ENCODE results near the gene USP20.

Gene USP20

DNA sequence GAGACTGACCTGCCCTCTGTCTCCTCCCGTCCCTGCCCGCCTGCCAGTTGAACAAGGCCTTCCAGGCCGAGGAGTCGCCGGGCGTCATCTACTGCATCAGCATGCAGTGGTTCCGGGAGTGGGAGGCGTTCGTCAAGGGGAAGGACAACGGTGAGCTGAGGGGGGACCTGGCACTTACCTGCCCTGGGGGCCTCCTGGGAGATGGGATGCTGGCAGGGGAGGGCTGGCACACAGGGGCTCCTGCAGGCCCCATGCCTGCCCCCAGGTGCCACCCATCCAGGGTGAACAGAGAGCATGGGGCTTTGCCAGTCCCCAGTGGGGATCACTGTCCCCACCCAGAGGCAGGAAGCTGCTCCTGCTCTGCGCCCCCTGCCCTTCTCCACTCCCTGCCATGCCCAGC, 43.0 kb downstream of the USP20 start:
- H3K4me3 ChIP-seq (ENCODE audit: control insufficient read depth, low read depth, low read length) = no peak overlapping the region
- DNase-seq (ENCODE audit: low read depth) = no peak
- TF ChIP-seq, protein P1, sequence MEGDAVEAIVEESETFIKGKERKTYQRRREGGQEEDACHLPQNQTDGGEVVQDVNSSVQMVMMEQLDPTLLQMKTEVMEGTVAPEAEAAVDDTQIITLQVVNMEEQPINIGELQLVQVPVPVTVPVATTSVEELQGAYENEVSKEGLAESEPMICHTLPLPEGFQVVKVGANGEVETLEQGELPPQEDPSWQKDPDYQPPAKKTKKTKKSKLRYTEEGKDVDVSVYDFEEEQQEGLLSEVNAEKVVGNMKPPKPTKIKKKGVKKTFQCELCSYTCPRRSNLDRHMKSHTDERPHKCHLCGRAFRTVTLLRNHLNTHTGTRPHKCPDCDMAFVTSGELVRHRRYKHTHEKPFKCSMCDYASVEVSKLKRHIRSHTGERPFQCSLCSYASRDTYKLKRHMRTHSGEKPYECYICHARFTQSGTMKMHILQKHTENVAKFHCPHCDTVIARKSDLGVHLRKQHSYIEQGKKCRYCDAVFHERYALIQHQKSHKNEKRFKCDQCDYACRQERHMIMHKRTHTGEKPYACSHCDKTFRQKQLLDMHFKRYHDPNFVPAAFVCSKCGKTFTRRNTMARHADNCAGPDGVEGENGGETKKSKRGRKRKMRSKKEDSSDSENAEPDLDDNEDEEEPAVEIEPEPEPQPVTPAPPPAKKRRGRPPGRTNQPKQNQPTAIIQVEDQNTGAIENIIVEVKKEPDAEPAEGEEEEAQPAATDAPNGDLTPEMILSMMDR (IDR thresholded peaks at IDR 0.05; ENCODE audit: control insufficient read depth, insufficient read depth, low read depth, low read length, missing control alignments) = no peak

DNA sequence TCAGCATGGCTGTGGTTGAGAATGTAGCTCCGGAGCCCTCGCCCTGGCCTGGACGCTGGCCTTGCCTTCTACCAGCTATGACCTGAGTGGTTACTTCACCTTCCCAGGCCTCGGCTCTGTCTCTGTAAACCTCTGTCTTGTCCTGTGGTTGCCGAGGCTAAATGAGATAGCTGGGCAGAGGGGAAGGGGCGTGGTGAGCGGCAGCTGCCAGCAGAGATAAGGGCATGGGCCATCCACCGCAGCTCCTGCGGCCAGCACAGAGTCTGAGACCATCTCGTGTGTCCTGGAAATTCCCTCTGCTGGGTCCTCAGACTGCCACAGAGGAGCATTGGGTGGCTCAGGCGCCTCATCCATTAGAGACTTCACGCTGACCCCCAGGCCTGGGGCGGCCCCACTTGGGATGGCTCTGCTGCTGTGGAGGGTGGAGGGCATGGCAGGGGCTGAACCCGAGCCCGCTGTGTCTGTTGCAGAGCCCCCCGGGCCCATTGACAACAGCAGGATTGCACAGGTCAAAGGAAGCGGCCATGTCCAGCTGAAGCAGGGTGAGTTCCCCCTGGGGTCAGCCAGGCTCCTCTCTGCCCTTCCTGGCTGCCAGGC, 43.9 kb downstream of the USP20 start:
- no peak overlapping the region for H3K4me3 ChIP-seq (ENCODE audit: control insufficient read depth, low read depth, low read length)
- TF ChIP-seq, protein P1 (IDR thresholded peaks at IDR 0.05; ENCODE audit: control insufficient read depth, insufficient read depth, low read depth, low read length, missing control alignments) = no peak
- DNase-seq (ENCODE audit: low read depth) = no peak

DNA sequence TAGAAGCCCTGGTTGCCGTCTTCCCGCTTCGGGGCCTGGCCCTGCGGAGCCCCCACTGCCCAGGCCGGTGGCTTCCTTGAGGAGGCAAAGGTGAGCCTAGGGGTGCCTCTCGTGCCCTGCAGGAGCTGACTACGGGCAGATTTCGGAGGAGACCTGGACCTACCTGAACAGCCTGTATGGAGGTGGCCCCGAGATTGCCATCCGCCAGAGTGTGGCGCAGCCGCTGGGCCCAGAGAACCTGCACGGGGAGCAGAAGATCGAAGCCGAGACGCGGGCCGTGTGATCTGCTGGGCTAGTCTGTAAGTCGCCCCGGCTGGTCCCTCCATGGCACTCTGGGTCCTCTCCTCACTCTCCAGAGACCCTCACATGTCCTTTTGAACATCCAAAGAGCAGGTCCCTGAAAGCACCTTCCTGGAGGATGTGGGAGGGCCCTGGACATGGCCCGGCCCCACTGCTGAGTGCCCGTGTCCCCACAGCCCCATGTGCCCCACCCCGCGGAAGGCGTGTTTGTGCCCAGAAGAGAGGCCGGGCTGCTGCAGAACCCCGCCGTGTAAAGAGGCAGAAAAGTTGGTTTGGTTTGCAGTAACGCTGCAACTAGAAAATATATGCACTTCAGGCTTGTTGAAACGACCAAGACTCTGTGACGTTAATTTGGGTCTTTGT, 44.9 kb downstream of the USP20 start:
- TF ChIP-seq, protein P1 (IDR thresholded peaks at IDR 0.05; ENCODE audit: control insufficient read depth, insufficient read depth, low read depth, low read length, missing control alignments) = no peak
- no peak for DNase-seq (ENCODE audit: low read depth)
- H3K4me3 ChIP-seq (ENCODE audit: control insufficient read depth, low read depth, low read length) = no peak overlapping the region

DNA sequence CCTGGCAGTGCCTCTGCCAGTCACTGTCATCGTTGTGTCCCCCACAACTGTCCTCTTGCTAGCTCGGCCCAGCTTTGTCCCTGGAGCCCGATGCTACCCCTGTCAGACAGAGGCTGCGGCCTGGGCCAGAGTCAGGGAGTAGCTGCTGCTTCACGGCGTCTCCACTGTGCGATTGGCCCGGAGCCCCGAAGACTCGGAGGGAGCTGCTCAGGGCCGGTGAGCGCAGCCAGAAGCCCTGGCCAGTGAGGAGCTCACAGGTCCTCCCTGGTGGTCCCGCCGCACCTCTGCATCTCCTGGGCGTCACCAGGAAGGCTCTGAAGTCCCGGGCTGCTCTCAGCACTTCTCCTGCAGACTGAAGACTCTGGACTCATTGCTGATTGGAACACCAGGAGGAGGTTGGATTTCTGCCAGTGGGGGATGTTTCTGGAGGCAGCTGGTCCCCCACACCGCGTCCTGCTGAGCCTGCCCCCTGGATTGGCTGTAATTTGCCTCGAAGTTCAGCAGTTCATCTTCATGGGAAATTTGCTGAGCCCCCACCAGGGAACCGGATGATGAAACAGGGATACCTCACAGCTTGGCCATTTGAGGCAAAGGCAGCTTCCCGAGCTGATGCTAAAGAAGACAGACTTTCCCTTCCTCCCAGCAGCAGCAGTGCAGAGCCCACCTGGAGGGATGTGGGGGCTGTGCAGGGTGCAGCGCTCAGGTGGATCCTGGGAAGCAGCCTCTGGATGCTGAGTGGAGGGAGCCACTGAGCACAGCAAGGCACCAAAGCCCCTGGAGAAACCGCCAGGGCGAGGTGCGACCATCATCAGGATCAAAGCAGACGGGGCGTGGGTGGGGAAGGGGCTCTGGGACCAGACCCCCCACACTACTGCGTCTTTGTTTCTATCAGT, 45.6 kb downstream of the USP20 start:
- TF ChIP-seq, protein P1 (IDR thresholded peaks at IDR 0.05; ENCODE audit: control insufficient read depth, insufficient read depth, low read depth, low read length, missing control alignments) = no peak
- DNase-seq (ENCODE audit: low read depth) = no peak
- no peak overlapping the region for H3K4me3 ChIP-seq (ENCODE audit: control insufficient read depth, low read depth, low read length)

DNA sequence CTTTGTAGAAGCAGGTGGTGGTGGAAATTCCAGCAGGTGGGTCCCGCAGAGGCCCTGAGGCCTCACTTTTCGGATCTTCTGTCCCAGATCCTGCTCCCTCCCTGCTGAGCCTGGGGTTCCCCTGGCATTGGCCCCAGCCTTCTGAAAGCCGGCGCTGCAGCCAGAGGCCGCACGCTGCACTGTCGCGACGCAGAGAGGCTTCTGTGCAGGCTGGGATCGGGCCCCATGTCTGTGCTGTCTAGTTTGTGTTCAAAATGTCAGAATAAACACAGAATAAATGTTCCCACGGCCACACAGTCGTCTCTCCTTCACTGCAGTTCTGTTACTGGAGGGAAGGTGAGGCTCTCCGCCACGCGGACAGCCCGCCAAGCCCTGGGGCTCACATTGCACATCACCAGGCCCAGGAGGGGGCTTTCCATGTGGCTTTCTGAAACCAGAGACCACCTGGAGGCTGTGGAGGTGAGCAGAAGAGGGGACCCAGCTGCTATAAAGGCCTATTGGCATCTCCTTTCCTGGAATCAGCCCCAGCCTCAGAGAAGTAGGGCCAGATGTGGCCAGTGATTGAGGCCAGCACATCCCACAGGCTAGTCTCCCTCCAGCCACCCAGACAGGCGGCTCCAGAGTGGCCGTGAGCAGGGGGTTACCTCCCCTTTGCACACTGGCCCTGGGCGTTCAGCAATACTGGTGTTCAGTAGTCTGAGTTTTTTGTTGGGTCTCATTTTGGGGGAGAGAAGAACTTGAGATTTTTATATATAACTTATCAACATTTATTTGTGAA, 46.5 kb downstream of the USP20 start:
- TF ChIP-seq, protein P1 (IDR thresholded peaks at IDR 0.05; ENCODE audit: control insufficient read depth, insufficient read depth, low read depth, low read length, missing control alignments) = no peak
- DNase-seq (ENCODE audit: low read depth) = no peak
- no peak overlapping the region for H3K4me3 ChIP-seq (ENCODE audit: control insufficient read depth, low read depth, low read length)

Data from AG09309 (cell line).